HG03460 (cell line): ENCODE measurements around the gene NECAB2.

ENCODE experiments used
- ATAC-seq: cut with Tn5 transposase; IDR thresholded peaks from one replicate; pipeline ENCODE4 v1.9.1; 2021; ENCODE audit not compliant: unreplicated experiment

Gene NECAB2

GRCh38 chr16:83951544-83951943 lies 16.5 kb upstream of the NECAB2 start:
- no peak for ATAC-seq

GRCh38 chr16:83952587-83952939 lies 15.5 kb upstream of the NECAB2 start:
- no peak for ATAC-seq

- ATAC-seq: peak; percentile 80
These were observed 14.9 kb upstream of the NECAB2 start, which contains the start of gene OSGIN1 for GRCh38 chr16:83952940-83953795. OSGIN1 (plus strand) TSS chr16:83953240; CDS start chr16:83957672, 4,432 bp downstream.

GRCh38 chr16:83953796-83954576 lies 14.1 kb upstream of the NECAB2 start:
- no peak for ATAC-seq

- no peak for ATAC-seq
These were observed 13.4 kb upstream of the NECAB2 start for GRCh38 chr16:83954577-83955016.

GRCh38 chr16:83955218-83956130 lies 12.6 kb upstream of the NECAB2 start:
- no peak for ATAC-seq

- ATAC-seq: no peak
These were observed 11.4 kb upstream of the NECAB2 start for GRCh38 chr16:83956336-83957289.

- ATAC-seq: no peak
These were observed 10.7 kb upstream of the NECAB2 start for GRCh38 chr16:83957296-83957855.

- ATAC-seq: no peak
These were observed 9.8 kb upstream of the NECAB2 start for GRCh38 chr16:83958137-83958845.

GRCh38 chr16:83958846-83959565 lies 9.0 kb upstream of the NECAB2 start:
- ATAC-seq: no peak

GRCh38 chr16:83959656-83960434 lies 8.2 kb upstream of the NECAB2 start:
- no peak for ATAC-seq

- no peak for ATAC-seq
These were observed 7.4 kb upstream of the NECAB2 start for GRCh38 chr16:83960521-83961249.

GRCh38 chr16:83961591-83961990 lies 6.5 kb upstream of the NECAB2 start:
- no peak for ATAC-seq

GRCh38 chr16:83963277-83964119 lies 4.5 kb upstream of the NECAB2 start:
- ATAC-seq: no peak

GRCh38 chr16:83964684-83965443 lies 3.2 kb upstream of the NECAB2 start:
- no peak for ATAC-seq
